ENCODE results near the gene CCDC40. TPM values are rescaled to one million over a fixed set of nuclear protein-coding genes. Genes with fewer than 3 reads are reported as not detected.

CCDC40 gene
- total and polyA plus RNA-seq, 9 of the 15 experiments (the other 6 are each of a cell fraction or from before 2014, with no cell fraction given) = 0.07 to 0.33 TPM; not detected in 7

- POLR2A ChIA-PET = no interaction called here
- intact Hi-C loops (cut with micrococcal nuclease) = no loop called here
- 56% methylated on average over 31 of the region's 31 CpGs for WGBS (ENCODE audit: insufficient coverage, low coverage, missing lambda C conversion rate)
- TF ChIP-seq, protein P1, sequence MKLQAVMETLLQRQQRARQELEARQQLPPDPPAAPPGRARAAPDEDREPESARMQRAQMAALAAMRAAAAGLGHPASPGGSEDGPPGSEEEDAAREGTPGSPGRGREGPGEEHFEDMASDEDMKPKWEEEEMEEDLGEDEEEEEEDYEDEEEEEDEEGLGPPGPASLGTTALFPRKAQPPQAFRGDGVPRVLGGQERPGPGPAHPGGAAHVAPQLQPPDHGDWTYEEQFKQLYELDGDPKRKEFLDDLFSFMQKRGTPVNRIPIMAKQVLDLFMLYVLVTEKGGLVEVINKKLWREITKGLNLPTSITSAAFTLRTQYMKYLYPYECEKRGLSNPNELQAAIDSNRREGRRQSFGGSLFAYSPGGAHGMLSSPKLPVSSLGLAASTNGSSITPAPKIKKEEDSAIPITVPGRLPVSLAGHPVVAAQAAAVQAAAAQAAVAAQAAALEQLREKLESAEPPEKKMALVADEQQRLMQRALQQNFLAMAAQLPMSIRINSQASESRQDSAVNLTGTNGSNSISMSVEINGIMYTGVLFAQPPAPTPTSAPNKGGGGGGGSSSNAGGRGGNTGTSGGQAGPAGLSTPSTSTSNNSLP (IDR thresholded peaks at IDR 0.05; ENCODE audit: borderline replicate concordance, low read depth, low read length) = no peak
- TF ChIP-seq SIX5 (IDR thresholded peaks at IDR 0.05; ENCODE audit: borderline replicate concordance in 1 of 2, insufficient read depth in 1 of 2, low read depth in 1 of 2, low read length in 2 of 2) (no peak), PTTG1 (tag; IDR thresholded peaks at IDR 0.05; ENCODE audit: low read depth) (no peak), CLOCK (CRISPR knock-in tag; IDR thresholded peaks at IDR 0.05; ENCODE audit: borderline replicate concordance) (no peak), ZZZ3 (IDR thresholded peaks at IDR 0.05) (no peak), MLLT1 (IDR thresholded peaks at IDR 0.05) (no peak)
- Histone ChIP-seq H3K9ac (ENCODE audit: insufficient read depth in 1 of 2, low read depth in 2 of 2, low read length in 2 of 2) (no peak overlapping the region), H4K20me1 (replicated peaks; ENCODE audit: control insufficient read depth, insufficient read depth, low read length) (no peaks in the 10 kb centered on the region), H3K9me3 (replicated peaks; ENCODE audit: control insufficient read depth, insufficient read depth, low read depth, low read length) (no peaks in the 10 kb centered on the region), H3K4me2 (ENCODE audit: insufficient read depth, low read length) (no peak overlapping the region), H2AFZ (ENCODE audit: low read depth, low read length) (no peak overlapping the region), H3K9me1 (ENCODE audit: control insufficient read depth, insufficient read depth, low read length) (no peaks in the 10 kb centered on the region), H3K27me3 (ENCODE audit: control insufficient read depth in 2 of 2, insufficient read depth in 2 of 2, low read length in 2 of 2) (peaks cover 5 to 53% of the 10 kb centered on the region in 2 experiments), H3K4me3 (no peak overlapping the region), H3K36me3 (ENCODE audit: control insufficient read depth, insufficient read depth, low read length) (no peaks in the 10 kb centered on the region), H3K79me2 (ENCODE audit: control insufficient read depth, insufficient read depth, low read length) (no peaks in the 10 kb centered on the region), H3K27ac (ENCODE audit: extremely low read depth, low read depth, low read length) (no peak overlapping the region), H3K4me1 (replicated peaks in 1 of 2; ENCODE audit: control insufficient read depth in 2 of 2, insufficient read depth in 2 of 2, low read length in 2 of 2) (peaks cover 15 to 31% of the 10 kb centered on the region in 2 experiments)
- BruUV-seq (replicated peaks) = no TSS peak
- ATAC-seq = no peak
- CTCF ChIA-PET (ENCODE audit: low intra/inter-chr PET ratio) = no interaction called here
- no peak for FAIRE-seq
- in situ Hi-C loops (cut with MboI) = no loop called here
- no peak for DNase-seq (ENCODE audit: extremely low read depth in 1 of 4, low spot score in 3 of 4)
Observed at GRCh38 chr17:80067393-80067986, 31.0 kb downstream of the CCDC40 start.

Measured in K562 (cell line).